ENCODE results near the gene FILIP1. TPM values are rescaled to one million over a fixed set of nuclear protein-coding genes. Genes with fewer than 3 reads are reported as not detected.

FILIP1 gene
- total RNA-seq, 6 experiments from 2014 or later = 0.09 to 0.24 (median 0.12) TPM

DNA sequence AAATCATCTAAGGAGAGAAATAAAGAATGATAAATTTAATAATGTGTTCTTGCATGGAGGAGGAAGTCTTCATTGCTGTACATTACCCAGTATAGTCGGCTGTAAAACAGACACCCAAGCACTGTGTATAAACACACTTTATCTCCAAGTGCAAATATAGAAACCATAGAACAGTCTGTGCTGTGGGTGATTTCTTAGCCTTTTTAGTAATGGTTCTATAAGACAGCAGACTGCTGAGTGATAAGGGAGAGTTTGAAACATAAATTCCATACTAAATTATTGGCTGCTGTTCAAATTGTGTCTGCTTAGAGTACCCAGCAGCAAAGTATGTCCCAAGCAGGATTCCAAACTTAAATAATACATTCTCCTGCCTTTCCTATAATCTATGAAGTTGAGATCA lies 4.6 kb downstream of the FILIP1 start:
- no peak for DNase-seq
- Mint-ChIP-seq H3K27ac (no peak overlapping the region), H3K4me1 (ENCODE audit: low read depth) (peaks cover 19% of the 10 kb centered on the region; the same call in 1 of the 2 replicates), H3K9me3 (no peaks in the 10 kb centered on the region), H3K27me3 (ENCODE audit: insufficient read depth) (peaks cover 5% of the 10 kb centered on the region), H3K36me3 (ENCODE audit: low read depth) (no peaks in the 10 kb centered on the region), H3K4me3 (no peak overlapping the region)
- TF ChIP-seq, protein P1, sequence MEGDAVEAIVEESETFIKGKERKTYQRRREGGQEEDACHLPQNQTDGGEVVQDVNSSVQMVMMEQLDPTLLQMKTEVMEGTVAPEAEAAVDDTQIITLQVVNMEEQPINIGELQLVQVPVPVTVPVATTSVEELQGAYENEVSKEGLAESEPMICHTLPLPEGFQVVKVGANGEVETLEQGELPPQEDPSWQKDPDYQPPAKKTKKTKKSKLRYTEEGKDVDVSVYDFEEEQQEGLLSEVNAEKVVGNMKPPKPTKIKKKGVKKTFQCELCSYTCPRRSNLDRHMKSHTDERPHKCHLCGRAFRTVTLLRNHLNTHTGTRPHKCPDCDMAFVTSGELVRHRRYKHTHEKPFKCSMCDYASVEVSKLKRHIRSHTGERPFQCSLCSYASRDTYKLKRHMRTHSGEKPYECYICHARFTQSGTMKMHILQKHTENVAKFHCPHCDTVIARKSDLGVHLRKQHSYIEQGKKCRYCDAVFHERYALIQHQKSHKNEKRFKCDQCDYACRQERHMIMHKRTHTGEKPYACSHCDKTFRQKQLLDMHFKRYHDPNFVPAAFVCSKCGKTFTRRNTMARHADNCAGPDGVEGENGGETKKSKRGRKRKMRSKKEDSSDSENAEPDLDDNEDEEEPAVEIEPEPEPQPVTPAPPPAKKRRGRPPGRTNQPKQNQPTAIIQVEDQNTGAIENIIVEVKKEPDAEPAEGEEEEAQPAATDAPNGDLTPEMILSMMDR (IDR thresholded peaks at IDR 0.05) = no peak

DNA sequence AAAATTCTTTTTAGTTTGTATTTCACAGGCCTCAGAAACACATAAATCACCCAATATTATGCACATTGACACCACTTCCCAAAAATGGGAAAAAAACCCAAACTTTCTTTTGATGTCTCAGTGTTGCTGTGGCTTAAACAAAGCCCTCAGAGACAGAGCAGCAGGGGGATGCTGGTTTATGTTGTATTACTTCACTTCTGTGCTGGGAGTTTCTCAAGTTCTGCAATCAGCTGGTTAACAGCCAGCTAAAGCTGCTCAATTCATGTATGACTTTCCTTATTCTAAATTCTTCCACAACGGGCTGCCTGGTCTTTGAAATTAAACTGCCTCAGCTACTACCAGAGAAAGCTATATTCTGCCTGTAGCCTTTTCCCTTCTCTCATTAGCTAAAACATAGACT lies 5.6 kb downstream of the FILIP1 start:
- TF ChIP-seq, protein P1 (IDR thresholded peaks at IDR 0.05) = no peak
- DNase-seq = no peak
- Mint-ChIP-seq H3K36me3 (ENCODE audit: low read depth) (no peaks in the 10 kb centered on the region), H3K4me1 (ENCODE audit: low read depth) (peaks cover 9% of the 10 kb centered on the region; the same call in 1 of the 2 replicates), H3K4me3 (no peak overlapping the region), H3K9me3 (no peaks in the 10 kb centered on the region), H3K27ac (no peak overlapping the region), H3K27me3 (ENCODE audit: insufficient read depth) (peaks cover 3% of the 10 kb centered on the region)

DNA sequence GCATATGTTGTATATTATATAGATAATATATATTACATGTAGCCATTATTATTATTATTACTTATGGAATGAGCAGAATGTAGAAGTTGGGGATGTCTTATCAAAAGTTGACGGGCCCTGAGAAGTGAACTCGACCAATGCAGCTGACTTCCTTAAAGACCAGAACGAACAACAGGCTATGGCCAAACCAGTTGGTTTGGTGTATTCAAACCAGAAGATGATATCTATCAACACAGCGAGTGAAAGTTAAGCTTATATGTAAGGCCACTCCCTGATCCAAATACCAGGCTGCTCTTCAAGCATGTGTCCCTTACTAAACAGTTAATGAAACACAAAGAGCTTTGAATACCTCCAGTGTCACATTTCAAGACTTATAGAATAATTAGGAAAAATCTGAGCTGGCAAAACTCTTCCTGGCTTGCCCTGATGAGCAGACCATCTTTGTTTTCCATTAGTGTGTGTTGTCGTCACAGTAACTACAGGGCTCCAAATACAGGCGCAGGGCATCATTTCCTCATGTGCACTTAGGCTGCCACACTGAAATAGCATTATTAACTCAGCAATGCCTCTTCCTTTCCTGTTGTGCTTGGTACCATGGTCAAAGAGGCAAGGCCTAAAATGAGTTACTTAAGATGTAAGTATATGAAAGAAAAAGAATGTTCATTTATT lies 6.6 kb downstream of the FILIP1 start:
- DNase-seq = no peak
- Mint-ChIP-seq H3K36me3 (ENCODE audit: low read depth) (no peaks in the 10 kb centered on the region), H3K9me3 (no peaks in the 10 kb centered on the region), H3K4me1 (ENCODE audit: low read depth) (peaks cover 10% of the 10 kb centered on the region), H3K27me3 (ENCODE audit: insufficient read depth) (peaks cover 3% of the 10 kb centered on the region; the same call in 1 of the 2 replicates), H3K27ac (no peak overlapping the region), H3K4me3 (no peak overlapping the region)
- TF ChIP-seq, protein P1 (IDR thresholded peaks at IDR 0.05) = no peak

DNA sequence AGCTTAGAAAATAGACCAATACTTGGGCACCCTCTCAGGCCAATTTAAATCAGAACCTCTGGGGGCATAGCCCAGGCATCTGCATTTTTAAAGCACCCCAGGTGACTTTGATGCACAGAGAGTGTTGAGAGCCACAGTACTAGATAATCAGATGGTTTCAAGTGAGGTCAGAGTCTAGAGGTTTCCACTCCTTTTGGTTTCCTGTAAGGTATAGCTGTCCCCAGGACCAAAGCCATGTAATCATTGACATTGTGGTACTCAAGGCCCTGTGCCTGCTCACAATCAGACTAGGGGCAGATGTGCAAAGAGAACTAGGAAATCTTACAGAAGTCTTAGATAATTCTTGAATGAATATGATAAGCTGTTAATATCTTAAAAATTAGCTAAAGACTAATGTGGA lies 9.1 kb downstream of the FILIP1 start:
- Mint-ChIP-seq H3K27me3 (ENCODE audit: insufficient read depth) (no peaks in the 10 kb centered on the region), H3K9me3 (no peaks in the 10 kb centered on the region), H3K27ac (no peak overlapping the region), H3K36me3 (ENCODE audit: low read depth) (no peaks in the 10 kb centered on the region), H3K4me3 (no peak overlapping the region), H3K4me1 (ENCODE audit: low read depth) (peaks cover 29% of the 10 kb centered on the region)
- TF ChIP-seq, protein P1 (IDR thresholded peaks at IDR 0.05) = no peak
- DNase-seq = no peak

DNA sequence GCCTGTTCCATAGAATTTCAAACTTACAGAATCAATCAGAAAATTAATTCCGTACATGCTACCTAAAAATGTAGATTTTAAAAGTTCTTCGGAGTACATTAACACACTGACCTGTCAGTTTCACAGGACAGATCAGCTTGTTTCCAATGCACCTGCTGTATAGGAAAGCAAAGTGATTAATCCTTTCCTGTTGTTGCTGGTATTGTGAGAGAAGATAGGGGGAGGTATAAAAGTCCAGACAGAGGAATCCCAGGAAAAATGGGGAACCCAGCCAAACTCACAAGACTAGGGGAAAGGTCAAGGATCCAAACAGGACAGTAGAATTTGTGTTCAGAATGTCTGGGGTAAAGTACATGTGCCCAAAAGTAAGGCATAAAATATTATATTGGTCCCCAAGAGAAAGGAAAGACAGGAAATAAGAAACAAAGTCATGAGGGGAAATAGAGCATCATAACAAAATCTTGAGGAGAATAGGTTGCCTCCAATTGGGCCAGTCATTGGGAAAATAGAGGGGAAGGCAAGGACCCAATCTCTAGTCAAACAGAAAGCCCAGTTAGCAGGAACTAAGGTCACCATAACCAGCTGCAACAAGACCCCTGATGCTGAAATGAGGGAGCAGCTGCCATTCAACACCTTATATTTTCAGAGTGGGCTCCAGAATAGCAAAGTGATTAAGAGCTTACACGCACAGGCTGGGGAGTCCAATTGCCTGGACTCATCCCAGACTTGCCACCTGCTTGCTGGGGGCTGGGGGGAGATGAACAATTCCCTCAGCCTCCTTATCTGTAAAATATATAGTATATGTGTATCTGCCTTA lies 10.3 kb downstream of the FILIP1 start:
- no peak overlapping the region for H3K27ac Mint-ChIP-seq
- H3K27me3 Mint-ChIP-seq (ENCODE audit: insufficient read depth) = peaks cover 3% of the 10 kb centered on the region; the same call in 1 of the 2 replicates
- no peak overlapping the region for H3K4me3 Mint-ChIP-seq
- TF ChIP-seq, protein P1 (IDR thresholded peaks at IDR 0.05) = no peak
- DNase-seq = no peak
- H3K9me3 Mint-ChIP-seq = no peaks in the 10 kb centered on the region
- no peaks in the 10 kb centered on the region for H3K36me3 Mint-ChIP-seq (ENCODE audit: low read depth)
- peaks cover 22% of the 10 kb centered on the region for H3K4me1 Mint-ChIP-seq (ENCODE audit: low read depth)
